T-cell (primary cell): ENCODE results near the gene PDRG1. TPM values are rescaled to one million over a fixed set of nuclear protein-coding genes. Genes with fewer than 3 reads are reported as not detected.

ENCODE experiments used
- ATAC-seq, 4 experiments: fragments of 200-7000 bp in 3 of 4; fragments of 150-1000 bp in 1 of 4; cut with Tn5 transposase; replicated peaks in 1 of 4; 1 replicate in 3 of 4; 2 replicates in 1 of 4; pipeline ENCODE4 v1.10.0; 2021; ENCODE audit warnings: moderate library complexity in 3 of 4, mild to moderate bottlenecking in 2 of 4, moderate number of reproducible peaks in 1 of 4
- CTCF ChIA-PET, 2 donors: fragments of 300-600 bp; sonication (Branson Sonifier 250); formaldehyde crosslinking; loops; one replicate each; lab custom pipeline; 2022; ENCODE audit warnings: antibody characterized with exemption in 2 of 2; lab: Charles Lee
- POLR2A ChIA-PET, 2 donors: fragments of 300-600 bp; sonication (Branson Sonifier 250); formaldehyde crosslinking; loops; one replicate each; lab custom pipeline; 2022; ENCODE audit warnings: antibody characterized with exemption in 2 of 2; lab: Charles Lee
- DNase-seq, 35 experiments: peaks; one replicate each; pipeline versions ENCODE4 v3.0.0 to v3.0.0-alpha.2; 2013 to 2023
- H3K27ac ChIP-seq: one replicate; pipeline ENCODE4 v1.5.1; 2013; ENCODE audit warnings: low read length
- H3K27me3 ChIP-seq, 2 experiments: replicated peaks in 1 of 2; 1 replicate in 1 of 2; 2 replicates in 1 of 2; pipeline versions ENCODE4 v1.6.1 to v1.7.0; 2013; ENCODE audit warnings: low read length in 1 of 2, mixed read lengths in 1 of 2; ENCODE audit not compliant: control insufficient read depth in 2 of 2, insufficient read depth in 2 of 2; ENCODE audit errors: extremely low read depth in 1 of 2
- H3K36me3 ChIP-seq, 2 donors: 1 replicate in 1 of 2; 2 replicates in 1 of 2; pipeline versions ENCODE4 v1.6.1 to v1.7.0; 2013; ENCODE audit warnings: low read length in 1 of 2; ENCODE audit not compliant: control insufficient read depth in 2 of 2, insufficient read depth in 1 of 2; ENCODE audit errors: extremely low read depth in 1 of 2
- H3K4me1 ChIP-seq, 2 experiments: 1 replicate in 1 of 2; 2 replicates in 1 of 2; pipeline versions ENCODE4 v1.6.1 to v1.7.0; 2013; ENCODE audit warnings: low read length in 2 of 2, mixed read lengths in 1 of 2; ENCODE audit not compliant: insufficient read depth in 2 of 2, control insufficient read depth in 1 of 2; ENCODE audit errors: extremely low read depth in 1 of 2
- H3K4me3 ChIP-seq, 2 donors: 1 replicate in 1 of 2; 2 replicates in 1 of 2; pipeline versions ENCODE4 v1.5.1 to v1.7.0; 2013; ENCODE audit warnings: mild to moderate bottlenecking in 2 of 2, low read length in 1 of 2, moderate library complexity in 1 of 2; ENCODE audit not compliant: control insufficient read depth in 1 of 2; ENCODE audit errors: extremely low read depth in 1 of 2
- H3K9me3 ChIP-seq: 2 replicates; pipeline ENCODE4 v1.7.0; 2013
- H3K27ac Mint-ChIP-seq, 2 donors: one replicate each; pipeline ENCODE4 v1.8.0; 2020 to 2021; ENCODE audit warnings: mild to moderate bottlenecking in 2 of 2, mixed read lengths in 2 of 2
- H3K27me3 Mint-ChIP-seq, 2 donors: one replicate each; pipeline ENCODE4 v1.8.0; 2021 to 2022; ENCODE audit warnings: mixed read lengths in 2 of 2
- H3K36me3 Mint-ChIP-seq: one replicate; pipeline ENCODE4 v1.8.0; 2021; ENCODE audit warnings: mixed read lengths
- H3K4me1 Mint-ChIP-seq, 3 donors: one replicate each; pipeline ENCODE4 v1.8.0; 2020 to 2022; ENCODE audit warnings: mixed read lengths in 3 of 3, mild to moderate bottlenecking in 1 of 3
- H3K4me3 Mint-ChIP-seq, 3 donors: one replicate each; pipeline ENCODE4 v1.8.0; 2020 to 2022; ENCODE audit warnings: mild to moderate bottlenecking in 3 of 3, mixed read lengths in 3 of 3, moderate library complexity in 3 of 3
- H3K9me3 Mint-ChIP-seq, 3 donors: one replicate each; pipeline ENCODE4 v1.8.0; 2020 to 2022; ENCODE audit warnings: mixed read lengths in 3 of 3
- WGBS: methylation state at CpG from one replicate; pipeline ENCODE4 v1.1.5; 2013; ENCODE audit warnings: missing lambda C conversion rate; ENCODE audit not compliant: insufficient coverage; 5-methylcytosine and 5-hydroxymethylcytosine counted together
- total RNA-seq, 35 experiments: library from RNA in 6 of 35; stranded (reverse) in 6 of 35; fragments of 120-200 nt in 1 of 35; gene quantifications; one replicate each; pipeline versions ENCODE4 v1.2.1 to v1.2.4 and lab custom pipeline; 2013 to 2026

The PDRG1 gene
- total RNA-seq, 5 donors from 2014 or later (not counting 1 experiment from before 2014, with no cell fraction given), result 7.5 to 14.5 (median 11.6) TPM

GRCh38 chr20:31989030-31989645, 37.3 kb upstream of the PDRG1 start:
- H3K36me3 ChIP-seq, result no peaks in the 10 kb centered on the region
- POLR2A ChIA-PET, result no interaction called here
- peaks cover 11 to 17% of the 10 kb centered on the region in 2 donors for H3K27me3 Mint-ChIP-seq
- CTCF ChIA-PET, result no interaction called here
- no peaks in the 10 kb centered on the region for H3K4me1 Mint-ChIP-seq
- no peaks in the 10 kb centered on the region for H3K9me3 ChIP-seq
- H3K27ac Mint-ChIP-seq, result no peak overlapping the region
- H3K4me3 ChIP-seq, result no peak overlapping the region
- ATAC-seq (no peak), DNase-seq (no peak)
- H3K4me1 ChIP-seq, result no peaks in the 10 kb centered on the region
- peaks cover 0 to 17% of the 10 kb centered on the region in 2 experiments for H3K27me3 ChIP-seq
- H3K9me3 Mint-ChIP-seq, result no peaks in the 10 kb centered on the region
- no peak overlapping the region for H3K27ac ChIP-seq
- H3K4me3 Mint-ChIP-seq, result no peak overlapping the region
- no peaks in the 10 kb centered on the region for H3K36me3 Mint-ChIP-seq
- WGBS, result 79% methylated on average over 6 of the region's 8 CpGs

DNA sequence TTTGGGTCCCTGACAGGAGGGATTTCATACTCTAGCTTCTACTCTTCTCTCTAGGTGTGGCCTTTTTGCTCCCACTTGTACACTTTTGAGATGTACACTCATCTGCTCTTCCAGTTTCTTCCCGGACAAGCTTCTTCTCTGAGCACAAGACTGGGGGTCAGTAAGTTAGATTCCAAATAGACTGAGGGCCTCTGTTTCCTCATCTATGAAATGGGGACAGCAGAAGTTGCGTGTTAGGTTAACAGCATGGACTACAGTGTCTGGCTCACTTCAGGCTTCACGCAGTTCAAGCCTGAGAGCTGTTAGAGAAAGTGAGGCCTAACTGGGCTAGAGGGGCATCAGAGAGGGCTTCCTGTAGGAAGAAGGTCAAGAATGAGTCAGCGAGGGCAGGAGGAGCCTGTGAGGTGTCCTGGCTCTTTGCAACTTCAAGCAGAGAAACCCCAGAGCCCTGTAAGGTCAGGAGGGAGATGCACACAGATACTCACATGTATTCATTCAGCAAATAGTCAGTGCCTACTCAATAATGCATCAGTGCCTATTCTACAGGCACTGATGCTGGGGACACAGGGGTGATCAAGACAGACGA, 36.7 kb upstream of the PDRG1 start:
- Histone ChIP-seq H3K4me3 (no peak overlapping the region), H3K36me3 (no peaks in the 10 kb centered on the region), H3K9me3 (no peaks in the 10 kb centered on the region), H3K4me1 (no peaks in the 10 kb centered on the region), H3K27ac (no peak overlapping the region), H3K27me3 (peaks cover 0 to 13% of the 10 kb centered on the region in 2 experiments)
- Mint-ChIP-seq H3K36me3 (no peaks in the 10 kb centered on the region), H3K4me3 (no peak overlapping the region), H3K27me3 (peaks cover 7 to 11% of the 10 kb centered on the region in 2 donors), H3K27ac (no peak overlapping the region), H3K9me3 (no peaks in the 10 kb centered on the region), H3K4me1 (no peaks in the 10 kb centered on the region)
- DNase-seq (no peak), ATAC-seq (peak in 1 of 4 experiments; percentile 12)
- ChIA-PET POLR2A (no interaction called here), CTCF (no interaction called here)
- 82% methylated on average over 3 of the region's 5 CpGs for WGBS

- POLR2A ChIA-PET, result no interaction called here
- Mint-ChIP-seq H3K4me1 (no peaks in the 10 kb centered on the region), H3K4me3 (no peak overlapping the region), H3K9me3 (no peaks in the 10 kb centered on the region), H3K36me3 (no peaks in the 10 kb centered on the region), H3K27me3 (peaks cover 4 to 10% of the 10 kb centered on the region in 2 donors), H3K27ac (no peak overlapping the region)
- no peaks in the 10 kb centered on the region for H3K4me1 ChIP-seq
- H3K9me3 ChIP-seq, result no peaks in the 10 kb centered on the region
- no peak for DNase-seq
- 61% methylated on average over 1 of the region's 1 CpG for WGBS
- CTCF ChIA-PET, result no interaction called here
- no peak overlapping the region for H3K27ac ChIP-seq
- H3K36me3 ChIP-seq, result no peaks in the 10 kb centered on the region
- H3K27me3 ChIP-seq, result peaks cover 0 to 10% of the 10 kb centered on the region in 2 experiments
- no peak for ATAC-seq
- H3K4me3 ChIP-seq, result no peak overlapping the region
Measured at GRCh38 chr20:31987744-31988143, 35.9 kb upstream of the PDRG1 start.

GRCh38 chr20:31984981-31985471, 33.2 kb upstream of the PDRG1 start:
- ChIA-PET POLR2A (no interaction called here), CTCF (interaction anchor here in 1 of 2 donors (0.5 kb wide), 1 partner anchor 1469 kb away, joined by 3 read pairs; no protein-coding TSS in a partner anchor)
- Mint-ChIP-seq H3K4me1 (no peaks in the 10 kb centered on the region), H3K27me3 (peaks cover 9 to 13% of the 10 kb centered on the region in 2 donors), H3K36me3 (no peaks in the 10 kb centered on the region), H3K9me3 (no peaks in the 10 kb centered on the region), H3K4me3 (no peak overlapping the region), H3K27ac (no peak overlapping the region)
- Histone ChIP-seq H3K4me3 (no peak overlapping the region), H3K27me3 (peaks cover 0 to 20% of the 10 kb centered on the region in 2 experiments), H3K27ac (no peak overlapping the region), H3K4me1 (no peaks in the 10 kb centered on the region), H3K9me3 (no peaks in the 10 kb centered on the region), H3K36me3 (no peaks in the 10 kb centered on the region)
- DNase-seq, result no peak
- WGBS, result 67% methylated on average over 1 of the region's 6 CpGs
- ATAC-seq, result no peak

- peaks cover 0 to 28% of the 10 kb centered on the region in 2 experiments for H3K27me3 ChIP-seq
- peaks cover 19 to 27% of the 10 kb centered on the region in 2 donors for H3K27me3 Mint-ChIP-seq
- no peaks in the 10 kb centered on the region for H3K9me3 ChIP-seq
- POLR2A ChIA-PET, result no interaction called here
- no peak for DNase-seq
- ATAC-seq, result no peak
- no peak overlapping the region for H3K27ac ChIP-seq
- no peaks in the 10 kb centered on the region for H3K36me3 ChIP-seq
- no peaks in the 10 kb centered on the region for H3K4me1 ChIP-seq
- H3K9me3 Mint-ChIP-seq, result no peaks in the 10 kb centered on the region
- H3K27ac Mint-ChIP-seq, result no peak overlapping the region
- 73% methylated on average over 2 of the region's 2 CpGs for WGBS
- CTCF ChIA-PET, result no interaction called here
- H3K4me3 ChIP-seq, result no peak overlapping the region
- no peaks in the 10 kb centered on the region for H3K4me1 Mint-ChIP-seq
- H3K36me3 Mint-ChIP-seq, result no peaks in the 10 kb centered on the region
- no peak overlapping the region for H3K4me3 Mint-ChIP-seq
Measured at GRCh38 chr20:31981784-31982183, 29.9 kb upstream of the PDRG1 start.

GRCh38 chr20:31979713-31980426, 28.0 kb upstream of the PDRG1 start:
- ChIA-PET POLR2A (no interaction called here), CTCF (interaction anchor here in 1 of 2 donors (0.6 kb wide), 1 partner anchor 28 kb away, joined by 5 read pairs; no protein-coding TSS in a partner anchor)
- Histone ChIP-seq H3K4me3 (no peak overlapping the region), H3K4me1 (no peaks in the 10 kb centered on the region), H3K27me3 (peaks cover 0 to 30% of the 10 kb centered on the region in 2 experiments), H3K9me3 (no peaks in the 10 kb centered on the region), H3K36me3 (no peaks in the 10 kb centered on the region), H3K27ac (no peak overlapping the region)
- WGBS, result 70% methylated on average over 3 of the region's 6 CpGs
- no peak for ATAC-seq
- Mint-ChIP-seq H3K27me3 (peaks cover 28 to 34% of the 10 kb centered on the region in 2 donors), H3K4me1 (no peaks in the 10 kb centered on the region), H3K4me3 (no peak overlapping the region), H3K27ac (no peak overlapping the region), H3K36me3 (no peaks in the 10 kb centered on the region), H3K9me3 (no peaks in the 10 kb centered on the region)
- no peak for DNase-seq
